DMS 273 (cell line): ENCODE results near the gene WBP1.
"Not testable (repeated sequence)": the region's sequence is repeated elsewhere in the genome, so short reads cannot be mapped to it uniquely, and the experiment has no call there.

ENCODE experiments used
- DNase-seq: peaks from one replicate; lab custom pipeline; 2025; ENCODE audit not compliant: unreplicated experiment; lab: John Stamatoyannopoulos, UW

Gene WBP1

GRCh38 chr2:74448771-74449170 lies 9.5 kb upstream of the WBP1 start:
- no peak for DNase-seq

- DNase-seq, result no peak
These were observed 7.6 kb upstream of the WBP1 start for GRCh38 chr2:74450570-74451190.

GRCh38 chr2:74454654-74455511 lies 3.4 kb upstream of the WBP1 start, which contains the start of gene INO80B:
Gene INO80B (plus strand): TSS chr2:74455087. CDS start chr2:74455117, 30 bp downstream.
- DNase-seq, result peak; percentile 99

- DNase-seq, result no peak
These were observed 1.1 kb upstream of the WBP1 start for GRCh38 chr2:74457129-74457548.

- DNase-seq, result peak; percentile 85
These were observed 598 bp upstream of the WBP1 start for GRCh38 chr2:74457549-74458131.

GRCh38 chr2:74458938-74459363 lies 713 bp downstream of the WBP1 start:
- peak; percentile 48 for DNase-seq

GRCh38 chr2:74459503-74460118 lies 1.4 kb downstream of the WBP1 start:
- not testable (repeated sequence) for DNase-seq

GRCh38 chr2:74460187-74460586 lies 1.9 kb downstream of the WBP1 start:
- DNase-seq, result not testable (repeated sequence)

GRCh38 chr2:74461187-74462053 lies 3.2 kb downstream of the WBP1 start:
- peak; percentile 48 for DNase-seq

- DNase-seq, result no peak
These were observed 4.0 kb downstream of the WBP1 start for GRCh38 chr2:74462054-74462785.

- DNase-seq, result no peak
These were observed 4.5 kb downstream of the WBP1 start for GRCh38 chr2:74462786-74463105.

- DNase-seq, result no peak
These were observed 6.2 kb downstream of the WBP1 start for GRCh38 chr2:74464406-74464805.

- not testable (repeated sequence) for DNase-seq
These were observed 12.5 kb downstream of the WBP1 start for GRCh38 chr2:74470742-74471141.

GRCh38 chr2:74471332-74472065 lies 13.3 kb downstream of the WBP1 start:
- DNase-seq, result no peak

- peak; percentile 97 for DNase-seq
These were observed 14.1 kb downstream of the WBP1 start, which contains the start of gene MRPL53 for GRCh38 chr2:74472086-74472944. Gene MRPL53 (minus strand): TSS chr2:74472680. CDS start chr2:74472660, 20 bp downstream.

- no peak for DNase-seq
These were observed 14.7 kb downstream of the WBP1 start for GRCh38 chr2:74472945-74473258.

- DNase-seq, result no peak
These were observed 16.2 kb downstream of the WBP1 start for GRCh38 chr2:74474481-74474880.

- DNase-seq, result no peak
These were observed 16.7 kb downstream of the WBP1 start for GRCh38 chr2:74474899-74475298.
